ENCODE results near the gene NRP1. TPM values are rescaled to one million over a fixed set of nuclear protein-coding genes. Genes with fewer than 3 reads are reported as not detected.

The NRP1 gene
- total RNA-seq, 1 donor = 173 TPM

DNA sequence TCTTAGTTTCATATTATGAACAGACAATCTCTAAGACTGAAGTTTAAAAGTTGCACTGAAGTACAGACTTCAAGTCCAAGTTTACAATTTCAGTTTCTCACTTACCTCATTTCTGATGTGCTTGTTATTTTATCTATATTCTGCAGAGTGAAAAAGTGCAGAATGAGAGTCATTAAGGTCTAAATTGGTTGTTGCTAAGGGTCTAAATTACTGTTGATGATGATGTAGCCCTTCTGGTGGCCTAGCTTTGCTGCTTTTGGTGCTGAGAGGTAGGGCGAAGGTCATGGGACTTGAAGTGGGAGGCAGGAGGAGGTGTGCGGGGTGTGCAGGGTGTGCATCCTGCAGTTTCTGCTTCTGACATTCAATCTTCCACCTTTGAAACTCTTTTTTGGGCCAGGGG, 38.8 kb upstream of the NRP1 start:
- Histone ChIP-seq H3K4me2 (ENCODE audit: insufficient read depth, low read length) (no peak overlapping the region), H3K9me3 (ENCODE audit: low read depth, low read length) (no peaks in the 10 kb centered on the region), H3K27ac (ENCODE audit: low read depth, low read length) (no peak overlapping the region), H3K36me3 (ENCODE audit: insufficient read depth, low read length) (no peaks in the 10 kb centered on the region), H3K4me1 (ENCODE audit: insufficient read depth, low read length) (peaks cover 27% of the 10 kb centered on the region), H3K27me3 (ENCODE audit: insufficient read depth, low read length) (no peaks in the 10 kb centered on the region), H3K4me3 (ENCODE audit: insufficient read depth, low read length) (no peak overlapping the region), H3K79me2 (ENCODE audit: insufficient read depth, low read length) (no peaks in the 10 kb centered on the region), H4K20me1 (ENCODE audit: insufficient read depth, low read length) (no peaks in the 10 kb centered on the region), H2AFZ (ENCODE audit: low read length) (no peak overlapping the region)
- TF ChIP-seq, protein P1, sequence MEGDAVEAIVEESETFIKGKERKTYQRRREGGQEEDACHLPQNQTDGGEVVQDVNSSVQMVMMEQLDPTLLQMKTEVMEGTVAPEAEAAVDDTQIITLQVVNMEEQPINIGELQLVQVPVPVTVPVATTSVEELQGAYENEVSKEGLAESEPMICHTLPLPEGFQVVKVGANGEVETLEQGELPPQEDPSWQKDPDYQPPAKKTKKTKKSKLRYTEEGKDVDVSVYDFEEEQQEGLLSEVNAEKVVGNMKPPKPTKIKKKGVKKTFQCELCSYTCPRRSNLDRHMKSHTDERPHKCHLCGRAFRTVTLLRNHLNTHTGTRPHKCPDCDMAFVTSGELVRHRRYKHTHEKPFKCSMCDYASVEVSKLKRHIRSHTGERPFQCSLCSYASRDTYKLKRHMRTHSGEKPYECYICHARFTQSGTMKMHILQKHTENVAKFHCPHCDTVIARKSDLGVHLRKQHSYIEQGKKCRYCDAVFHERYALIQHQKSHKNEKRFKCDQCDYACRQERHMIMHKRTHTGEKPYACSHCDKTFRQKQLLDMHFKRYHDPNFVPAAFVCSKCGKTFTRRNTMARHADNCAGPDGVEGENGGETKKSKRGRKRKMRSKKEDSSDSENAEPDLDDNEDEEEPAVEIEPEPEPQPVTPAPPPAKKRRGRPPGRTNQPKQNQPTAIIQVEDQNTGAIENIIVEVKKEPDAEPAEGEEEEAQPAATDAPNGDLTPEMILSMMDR (IDR thresholded peaks at IDR 0.05; ENCODE audit: extremely low read depth, low read depth, low read length) = no peak
- no peak for DNase-seq (ENCODE audit: insufficient read length, low spot score, missing footprints)

DNA sequence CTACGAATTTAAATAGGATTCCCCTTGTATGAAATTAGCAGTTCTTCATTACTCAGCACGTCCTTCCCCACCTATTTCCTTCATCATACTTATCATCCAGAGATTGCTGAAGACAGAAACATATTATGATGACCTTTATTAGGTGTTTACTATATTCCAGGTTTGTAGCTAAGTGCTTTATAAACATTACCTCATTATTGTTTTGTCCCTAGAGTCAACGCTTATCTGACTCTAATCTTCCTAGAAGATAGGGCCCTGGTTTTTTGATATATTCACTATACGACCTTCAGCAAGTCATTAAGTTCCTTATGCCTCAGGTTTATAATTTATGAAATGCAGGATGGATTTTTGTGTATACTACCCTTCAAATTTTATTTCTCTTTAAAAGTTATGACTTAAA, 36.8 kb upstream of the NRP1 start:
- Histone ChIP-seq H4K20me1 (ENCODE audit: insufficient read depth, low read length) (no peaks in the 10 kb centered on the region), H3K79me2 (ENCODE audit: insufficient read depth, low read length) (no peaks in the 10 kb centered on the region), H3K36me3 (ENCODE audit: insufficient read depth, low read length) (no peaks in the 10 kb centered on the region), H3K9me3 (ENCODE audit: low read depth, low read length) (peaks cover 11% of the 10 kb centered on the region), H3K27me3 (ENCODE audit: insufficient read depth, low read length) (no peaks in the 10 kb centered on the region), H3K27ac (ENCODE audit: low read depth, low read length) (no peak overlapping the region), H2AFZ (ENCODE audit: low read length) (no peak overlapping the region), H3K4me2 (ENCODE audit: insufficient read depth, low read length) (no peak overlapping the region), H3K4me1 (ENCODE audit: insufficient read depth, low read length) (peaks cover 14% of the 10 kb centered on the region), H3K4me3 (ENCODE audit: insufficient read depth, low read length) (no peak overlapping the region)
- TF ChIP-seq, protein P1 (IDR thresholded peaks at IDR 0.05; ENCODE audit: extremely low read depth, low read depth, low read length) = no peak
- no peak for DNase-seq (ENCODE audit: insufficient read length, low spot score, missing footprints)

DNA sequence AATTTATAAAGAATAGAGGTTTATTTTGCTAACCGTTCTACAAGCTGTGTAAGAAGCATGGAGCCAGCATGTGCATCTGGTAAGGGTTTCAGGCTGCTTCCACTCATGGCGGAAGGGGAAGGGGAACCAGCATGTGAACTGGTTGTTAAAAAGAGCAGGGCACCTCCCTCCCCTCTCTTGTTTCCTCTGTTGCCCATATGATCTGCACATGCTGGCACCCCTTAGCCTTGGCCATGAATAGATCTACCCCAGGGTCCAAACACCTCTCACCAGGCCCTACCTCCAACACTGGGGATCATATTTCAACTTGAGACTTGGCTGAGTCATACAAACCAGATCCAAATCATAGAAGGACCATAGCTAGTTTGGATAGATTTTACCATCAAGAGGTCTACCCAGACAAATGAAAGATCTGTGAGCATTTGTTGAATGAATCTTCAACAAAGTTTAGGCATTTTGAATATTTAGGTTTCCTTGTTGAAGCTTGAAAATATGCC, 36.0 kb upstream of the NRP1 start:
- peaks cover 11% of the 10 kb centered on the region for H3K9me3 ChIP-seq (ENCODE audit: low read depth, low read length)
- no peak overlapping the region for H3K4me3 ChIP-seq (ENCODE audit: insufficient read depth, low read length)
- H3K36me3 ChIP-seq (ENCODE audit: insufficient read depth, low read length) = no peaks in the 10 kb centered on the region
- H3K79me2 ChIP-seq (ENCODE audit: insufficient read depth, low read length) = no peaks in the 10 kb centered on the region
- no peak overlapping the region for H3K27ac ChIP-seq (ENCODE audit: low read depth, low read length)
- peaks cover 12% of the 10 kb centered on the region for H3K4me1 ChIP-seq (ENCODE audit: insufficient read depth, low read length)
- TF ChIP-seq, protein P1 (IDR thresholded peaks at IDR 0.05; ENCODE audit: extremely low read depth, low read depth, low read length) = no peak
- DNase-seq (ENCODE audit: insufficient read length, low spot score, missing footprints) = no peak
- H4K20me1 ChIP-seq (ENCODE audit: insufficient read depth, low read length) = no peaks in the 10 kb centered on the region
- H2AFZ ChIP-seq (ENCODE audit: low read length) = no peak overlapping the region
- H3K4me2 ChIP-seq (ENCODE audit: insufficient read depth, low read length) = no peak overlapping the region
- H3K27me3 ChIP-seq (ENCODE audit: insufficient read depth, low read length) = no peaks in the 10 kb centered on the region

DNA sequence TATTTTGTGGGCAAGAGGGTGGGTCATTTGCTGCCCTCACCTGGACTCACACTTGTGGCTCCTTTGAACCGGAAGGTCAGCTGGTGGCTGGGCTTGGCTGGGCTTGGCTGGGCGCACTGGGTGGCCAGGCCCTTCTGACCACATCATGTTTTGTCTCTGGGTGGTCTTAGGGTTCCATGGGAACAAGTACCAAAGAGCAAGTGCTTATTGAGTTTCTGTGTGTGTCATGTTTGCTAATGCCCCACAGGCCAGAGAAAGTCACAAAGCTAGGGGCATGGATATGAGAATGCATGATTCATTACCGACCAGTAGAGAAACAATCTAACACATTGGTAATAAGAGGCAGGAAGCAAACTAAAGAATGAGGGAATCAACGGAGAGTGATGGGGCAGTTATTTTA, 33.6 kb upstream of the NRP1 start:
- Histone ChIP-seq H3K9me3 (ENCODE audit: low read depth, low read length) (peaks cover 11% of the 10 kb centered on the region), H3K27ac (ENCODE audit: low read depth, low read length) (no peak overlapping the region), H3K4me2 (ENCODE audit: insufficient read depth, low read length) (no peak overlapping the region), H3K79me2 (ENCODE audit: insufficient read depth, low read length) (no peaks in the 10 kb centered on the region), H4K20me1 (ENCODE audit: insufficient read depth, low read length) (no peaks in the 10 kb centered on the region), H3K27me3 (ENCODE audit: insufficient read depth, low read length) (no peaks in the 10 kb centered on the region), H3K4me1 (ENCODE audit: insufficient read depth, low read length) (peaks cover 21% of the 10 kb centered on the region), H3K4me3 (ENCODE audit: insufficient read depth, low read length) (no peak overlapping the region), H2AFZ (ENCODE audit: low read length) (no peak overlapping the region), H3K36me3 (ENCODE audit: insufficient read depth, low read length) (no peaks in the 10 kb centered on the region)
- DNase-seq (ENCODE audit: insufficient read length, low spot score, missing footprints) = no peak
- TF ChIP-seq, protein P1 (IDR thresholded peaks at IDR 0.05; ENCODE audit: extremely low read depth, low read depth, low read length) = no peak
